ENCODE measurements around the gene NUTF2. TPM values are rescaled to one million over a fixed set of nuclear protein-coding genes. Genes with fewer than 3 reads are reported as not detected.

Gene NUTF2
- total and polyA plus RNA-seq, 2 donors (not counting 1 experiment from before 2014, with no cell fraction given) = 127 to 310 TPM

DNA sequence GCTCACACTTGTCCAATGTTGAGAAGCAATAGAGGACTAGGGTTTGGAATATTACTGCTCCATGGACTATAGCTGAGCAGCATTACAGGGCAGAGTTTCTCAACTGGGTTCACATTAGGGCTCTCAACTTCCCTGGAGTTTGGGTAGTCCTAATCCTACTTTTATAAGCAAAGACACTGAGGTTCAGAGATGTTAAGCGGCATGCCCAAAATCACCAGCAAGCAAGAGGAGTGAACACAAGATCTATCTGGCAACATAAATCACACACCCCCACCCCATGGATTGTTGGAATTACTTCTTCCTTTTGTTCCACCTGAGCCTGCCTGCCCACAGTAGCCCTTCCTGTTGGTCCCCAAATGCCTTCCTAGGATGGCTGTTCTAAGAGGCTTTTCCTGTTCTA, 34.8 kb upstream of the NUTF2 start:
- Histone ChIP-seq H4K20me1 (ENCODE audit: control insufficient read depth, extremely low read depth, insufficient read depth, low read length) (no peaks in the 10 kb centered on the region), H3K36me3 (ENCODE audit: control insufficient read depth, insufficient read depth, low read length) (no peaks in the 10 kb centered on the region), H3K9me3 (ENCODE audit: control insufficient read depth, insufficient read depth, low read depth, low read length) (no peaks in the 10 kb centered on the region), H3K79me2 (ENCODE audit: control insufficient read depth, insufficient read depth, low read length) (no peaks in the 10 kb centered on the region), H3K27me3 (ENCODE audit: control insufficient read depth, insufficient read depth, low read length) (no peaks in the 10 kb centered on the region), H2AFZ (ENCODE audit: low read length) (no peak overlapping the region), H3K4me2 (ENCODE audit: extremely low read depth, insufficient read depth, low read length) (no peak overlapping the region), H3K4me1 (ENCODE audit: control insufficient read depth, extremely low read depth, insufficient read depth, low read length) (no peaks in the 10 kb centered on the region), H3K27ac (ENCODE audit: insufficient read depth, low read length) (no peak overlapping the region), H3K4me3 (replicated peaks in 1 of 4; ENCODE audit: control extremely low read depth in 1 of 4, insufficient read depth in 1 of 4, low read depth in 3 of 4, low read length in 4 of 4) (no peak overlapping the region), H3K9ac (ENCODE audit: insufficient read depth, low read length) (no peak overlapping the region)
- TF ChIP-seq, protein P1, sequence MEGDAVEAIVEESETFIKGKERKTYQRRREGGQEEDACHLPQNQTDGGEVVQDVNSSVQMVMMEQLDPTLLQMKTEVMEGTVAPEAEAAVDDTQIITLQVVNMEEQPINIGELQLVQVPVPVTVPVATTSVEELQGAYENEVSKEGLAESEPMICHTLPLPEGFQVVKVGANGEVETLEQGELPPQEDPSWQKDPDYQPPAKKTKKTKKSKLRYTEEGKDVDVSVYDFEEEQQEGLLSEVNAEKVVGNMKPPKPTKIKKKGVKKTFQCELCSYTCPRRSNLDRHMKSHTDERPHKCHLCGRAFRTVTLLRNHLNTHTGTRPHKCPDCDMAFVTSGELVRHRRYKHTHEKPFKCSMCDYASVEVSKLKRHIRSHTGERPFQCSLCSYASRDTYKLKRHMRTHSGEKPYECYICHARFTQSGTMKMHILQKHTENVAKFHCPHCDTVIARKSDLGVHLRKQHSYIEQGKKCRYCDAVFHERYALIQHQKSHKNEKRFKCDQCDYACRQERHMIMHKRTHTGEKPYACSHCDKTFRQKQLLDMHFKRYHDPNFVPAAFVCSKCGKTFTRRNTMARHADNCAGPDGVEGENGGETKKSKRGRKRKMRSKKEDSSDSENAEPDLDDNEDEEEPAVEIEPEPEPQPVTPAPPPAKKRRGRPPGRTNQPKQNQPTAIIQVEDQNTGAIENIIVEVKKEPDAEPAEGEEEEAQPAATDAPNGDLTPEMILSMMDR (conservative IDR thresholded peaks at IDR 0.05 in 1 of 2, IDR thresholded peaks at IDR 0.05 in 1 of 2; ENCODE audit: low read depth in 1 of 2, low read length in 2 of 2) = no peak
- TF ChIP-seq EZH2 (IDR thresholded peaks at IDR 0.05; ENCODE audit: low read length, missing control alignments) = no peak
- DNase-seq (ENCODE audit: low read depth in 2 of 2) = no peak

- no peaks in the 10 kb centered on the region for H3K27me3 ChIP-seq (ENCODE audit: control insufficient read depth, insufficient read depth, low read length)
- no peak overlapping the region for H3K4me3 ChIP-seq (replicated peaks in 1 of 4; ENCODE audit: control extremely low read depth in 1 of 4, insufficient read depth in 1 of 4, low read depth in 3 of 4, low read length in 4 of 4)
- H3K9me3 ChIP-seq (ENCODE audit: control insufficient read depth, insufficient read depth, low read depth, low read length) = no peaks in the 10 kb centered on the region
- TF ChIP-seq, protein P1 (conservative IDR thresholded peaks at IDR 0.05 in 1 of 2, IDR thresholded peaks at IDR 0.05 in 1 of 2; ENCODE audit: low read depth in 1 of 2, low read length in 2 of 2) = no peak
- TF ChIP-seq EZH2 (IDR thresholded peaks at IDR 0.05; ENCODE audit: low read length, missing control alignments) = no peak
- no peaks in the 10 kb centered on the region for H4K20me1 ChIP-seq (ENCODE audit: control insufficient read depth, extremely low read depth, insufficient read depth, low read length)
- no peak overlapping the region for H2AFZ ChIP-seq (ENCODE audit: low read length)
- no peak for DNase-seq (ENCODE audit: low read depth in 2 of 2)
- no peaks in the 10 kb centered on the region for H3K4me1 ChIP-seq (ENCODE audit: control insufficient read depth, extremely low read depth, insufficient read depth, low read length)
- H3K79me2 ChIP-seq (ENCODE audit: control insufficient read depth, insufficient read depth, low read length) = no peaks in the 10 kb centered on the region
- H3K4me2 ChIP-seq (ENCODE audit: extremely low read depth, insufficient read depth, low read length) = no peak overlapping the region
- H3K27ac ChIP-seq (ENCODE audit: insufficient read depth, low read length) = no peak overlapping the region
- no peaks in the 10 kb centered on the region for H3K36me3 ChIP-seq (ENCODE audit: control insufficient read depth, insufficient read depth, low read length)
- H3K9ac ChIP-seq (ENCODE audit: insufficient read depth, low read length) = no peak overlapping the region
These were observed 32.2 kb upstream of the NUTF2 start for GRCh38 chr16:67814567-67814966.

DNA sequence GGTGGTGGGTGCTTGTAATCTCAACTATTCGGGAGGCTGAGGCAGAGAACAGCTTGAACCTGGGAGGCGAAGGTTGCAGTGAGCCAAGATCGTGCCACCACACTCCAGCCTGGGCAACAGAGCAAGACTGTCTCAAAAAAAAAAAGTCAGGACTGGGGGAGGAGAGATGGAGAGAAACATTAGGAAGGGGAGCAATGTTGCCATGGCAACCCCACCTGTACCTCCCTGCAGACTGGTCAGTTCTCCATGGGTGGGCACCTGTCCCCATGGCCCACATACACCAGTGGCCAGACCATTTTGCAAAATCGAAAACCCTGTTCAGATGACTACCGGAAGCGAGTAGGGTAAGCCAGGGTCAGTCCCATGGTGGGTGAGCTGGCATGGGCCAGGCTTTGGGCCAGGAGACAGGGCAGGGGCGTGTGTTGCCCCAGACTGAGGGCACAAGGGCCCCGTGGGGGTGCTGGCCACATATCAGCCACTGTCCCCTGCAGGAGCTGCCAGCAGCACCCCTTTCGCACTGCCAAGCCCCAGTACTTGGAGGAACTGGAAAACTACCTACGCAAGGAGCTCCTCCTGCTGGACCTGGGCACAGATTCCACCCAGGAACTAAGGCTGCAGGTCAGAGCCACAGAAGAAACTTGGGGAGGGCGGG, 26.0 kb upstream of the NUTF2 start:
- DNase-seq (ENCODE audit: low read depth in 2 of 2) = no peak
- Histone ChIP-seq H3K27me3 (ENCODE audit: control insufficient read depth, insufficient read depth, low read length) (no peaks in the 10 kb centered on the region), H3K9ac (ENCODE audit: insufficient read depth, low read length) (no peak overlapping the region), H2AFZ (ENCODE audit: low read length) (no peak overlapping the region), H4K20me1 (ENCODE audit: control insufficient read depth, extremely low read depth, insufficient read depth, low read length) (no peaks in the 10 kb centered on the region), H3K4me3 (replicated peaks in 1 of 4; ENCODE audit: control extremely low read depth in 1 of 4, insufficient read depth in 1 of 4, low read depth in 3 of 4, low read length in 4 of 4) (no peak overlapping the region), H3K79me2 (ENCODE audit: control insufficient read depth, insufficient read depth, low read length) (no peaks in the 10 kb centered on the region), H3K4me2 (ENCODE audit: extremely low read depth, insufficient read depth, low read length) (no peak overlapping the region), H3K36me3 (ENCODE audit: control insufficient read depth, insufficient read depth, low read length) (no peaks in the 10 kb centered on the region), H3K27ac (ENCODE audit: insufficient read depth, low read length) (no peak overlapping the region), H3K9me3 (ENCODE audit: control insufficient read depth, insufficient read depth, low read depth, low read length) (no peaks in the 10 kb centered on the region), H3K4me1 (ENCODE audit: control insufficient read depth, extremely low read depth, insufficient read depth, low read length) (no peaks in the 10 kb centered on the region)
- no peak for TF ChIP-seq EZH2 (IDR thresholded peaks at IDR 0.05; ENCODE audit: low read length, missing control alignments)
- TF ChIP-seq, protein P1 (conservative IDR thresholded peaks at IDR 0.05 in 1 of 2, IDR thresholded peaks at IDR 0.05 in 1 of 2; ENCODE audit: low read depth in 1 of 2, low read length in 2 of 2) = no peak

All from fibroblast of lung (primary cell).